HL-60/S4 treated with retinoic acid at 250 ng/mL for 4 days and 3 days (cell line): ENCODE data around the gene CRMP1.
"Not testable (repeated sequence)": the region's sequence is repeated elsewhere in the genome, so short reads cannot be mapped to it uniquely, and the experiment has no call there.

ENCODE experiments used
- in situ Hi-C: fragments of 300-500 bp; cut with MboI; formaldehyde crosslinking; loops from 2 replicates; pipeline ENCODE4 v1.7.0; 2022; ENCODE audit warnings: low sequenced_read_pairs

CRMP1 gene

DNA sequence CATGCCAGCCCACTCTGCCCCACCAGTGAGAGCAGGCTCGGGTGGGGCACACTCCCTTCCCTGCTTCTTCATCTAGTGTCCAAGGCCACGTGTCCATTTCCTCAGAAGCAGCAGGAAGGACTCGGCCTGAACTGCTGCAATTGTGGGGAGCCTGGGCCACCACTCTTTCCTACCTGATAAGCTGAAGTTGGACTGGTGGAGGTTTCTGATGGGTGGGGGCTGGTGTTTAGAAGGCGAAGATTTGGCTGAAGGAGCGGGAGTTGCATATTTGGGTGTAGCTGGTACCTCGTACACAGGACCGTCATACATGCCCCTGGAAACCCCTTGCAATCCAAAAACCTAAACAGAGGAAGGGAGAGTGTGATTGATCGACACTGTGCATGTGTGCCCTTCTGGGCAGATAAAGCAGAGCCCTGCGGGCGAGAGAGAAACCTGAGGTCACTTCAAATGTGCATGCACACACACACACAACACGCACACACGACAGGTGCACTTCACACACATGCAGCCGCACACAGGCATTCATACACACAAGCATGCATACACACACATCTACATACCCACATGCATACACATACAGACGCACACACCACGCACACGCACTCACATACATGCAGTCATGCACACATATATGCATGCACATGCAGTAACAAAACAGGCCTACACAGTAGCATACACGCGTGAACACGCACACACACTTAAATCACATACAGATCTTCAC is 67.4 kb downstream of the CRMP1 start:
- in situ Hi-C loops, result no loop called here

DNA sequence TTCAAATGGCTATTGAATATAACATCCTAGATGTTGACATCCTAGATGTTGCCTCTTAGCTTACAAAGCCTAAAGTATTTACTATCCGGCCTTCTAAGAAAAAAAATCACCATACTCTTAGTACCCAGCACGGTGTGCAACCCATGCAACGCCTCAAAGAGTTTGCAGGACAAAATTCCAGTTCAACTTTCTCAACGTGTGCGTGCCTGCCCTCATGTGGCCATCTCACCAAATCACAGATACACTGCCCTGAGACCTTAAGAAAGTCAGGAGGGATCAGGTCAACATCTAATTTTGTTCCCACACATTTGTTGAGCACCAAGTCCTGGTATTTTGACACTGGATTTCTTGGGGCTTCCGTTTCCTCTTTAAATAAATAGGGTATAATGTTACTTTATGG is 68.3 kb downstream of the CRMP1 start:
- in situ Hi-C loops, result no loop called here

DNA sequence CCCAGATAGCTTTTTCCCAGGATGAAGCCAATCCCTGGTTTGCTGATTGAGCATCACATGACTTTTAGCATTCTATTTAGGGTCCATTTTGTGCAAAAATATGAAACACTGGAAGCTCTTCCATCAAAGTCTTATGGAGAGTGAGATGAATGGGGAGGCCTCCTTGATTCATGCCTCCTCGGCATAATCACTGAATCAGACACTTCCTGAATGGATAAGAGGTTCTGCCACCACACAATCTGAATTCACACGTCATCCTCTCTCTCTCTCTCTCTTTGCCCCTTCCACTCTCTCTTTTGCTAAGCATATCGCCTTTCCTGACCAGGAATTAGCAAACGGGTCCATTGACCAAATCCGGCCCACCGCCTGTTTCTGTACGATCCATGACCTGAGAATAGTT is 68.7 kb downstream of the CRMP1 start:
- in situ Hi-C loops, result no loop called here

- in situ Hi-C loops, result no loop called here
Observed at GRCh38 chr4:5823542-5824211, 69.2 kb downstream of the CRMP1 start.

DNA sequence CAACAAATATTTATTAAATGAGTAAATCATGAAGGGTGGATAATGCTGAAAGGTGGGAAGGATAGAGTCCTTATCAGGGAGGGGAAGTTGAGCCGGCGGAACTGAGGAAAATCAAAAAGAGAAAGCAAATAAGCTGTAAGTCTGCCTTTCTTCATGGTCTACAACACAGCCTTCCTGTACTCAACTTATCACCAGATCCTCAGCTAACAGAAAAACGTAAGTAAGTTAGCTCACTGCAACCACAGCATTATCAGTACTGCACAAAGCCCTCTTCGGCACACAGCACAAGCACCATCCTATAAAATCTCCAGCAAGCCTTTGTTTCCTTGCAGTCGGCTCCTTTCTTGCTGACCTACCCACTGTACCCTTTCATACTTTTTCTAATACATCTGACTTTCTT is 70.3 kb downstream of the CRMP1 start:
- in situ Hi-C loops, result no loop called here

GRCh38 chr4:5821665-5822358 is 71.1 kb downstream of the CRMP1 start:
- in situ Hi-C loops, result no loop called here

GRCh38 chr4:5816851-5817375 is 76.0 kb downstream of the CRMP1 start:
- in situ Hi-C loops, result no loop called here

- in situ Hi-C loops, result no loop called here
Observed at GRCh38 chr4:5816101-5816500, 76.8 kb downstream of the CRMP1 start.

DNA sequence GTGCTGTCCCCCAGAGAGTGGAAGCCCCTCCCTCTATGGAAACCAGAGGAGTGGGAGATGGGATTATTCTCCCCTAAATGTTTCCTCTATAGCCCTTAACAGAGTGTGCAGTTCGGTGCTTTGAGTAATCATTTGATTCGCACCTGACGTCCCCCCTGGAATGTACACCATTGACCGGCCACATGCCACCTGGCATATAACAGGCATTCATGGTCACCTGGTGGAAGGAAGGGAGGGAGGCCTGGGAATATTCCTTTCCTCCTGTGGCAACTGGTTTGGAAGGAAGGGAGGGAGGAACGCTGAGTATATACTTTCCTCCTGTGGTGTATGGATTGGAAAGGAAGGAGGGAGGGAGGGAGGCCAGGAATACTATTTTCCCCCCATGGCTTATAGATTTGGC is 77.2 kb downstream of the CRMP1 start:
- in situ Hi-C loops, result no loop called here

DNA sequence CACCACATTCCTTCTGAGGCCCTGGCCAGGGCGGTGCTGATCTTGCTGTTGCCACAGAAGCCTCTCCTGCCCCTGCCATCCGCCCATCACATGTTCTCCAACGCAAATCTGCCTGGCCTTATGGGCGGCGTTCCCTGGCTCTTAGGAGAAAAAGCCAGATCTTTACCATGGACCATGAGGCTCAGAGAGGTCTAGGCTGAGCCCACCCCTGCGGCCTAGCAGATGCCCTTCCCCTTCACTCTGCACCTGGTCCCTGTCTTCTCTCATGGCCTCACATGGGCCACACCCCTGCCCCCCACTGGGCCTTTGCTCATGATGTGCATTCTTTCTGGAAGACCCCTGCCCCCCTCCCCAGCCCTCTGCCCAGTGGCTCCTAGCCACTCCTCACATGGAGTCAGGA is 78.5 kb downstream of the CRMP1 start:
- in situ Hi-C loops, result no loop called here

- in situ Hi-C loops, result no loop called here
Observed at GRCh38 chr4:5813882-5814255, 79.0 kb downstream of the CRMP1 start.

DNA sequence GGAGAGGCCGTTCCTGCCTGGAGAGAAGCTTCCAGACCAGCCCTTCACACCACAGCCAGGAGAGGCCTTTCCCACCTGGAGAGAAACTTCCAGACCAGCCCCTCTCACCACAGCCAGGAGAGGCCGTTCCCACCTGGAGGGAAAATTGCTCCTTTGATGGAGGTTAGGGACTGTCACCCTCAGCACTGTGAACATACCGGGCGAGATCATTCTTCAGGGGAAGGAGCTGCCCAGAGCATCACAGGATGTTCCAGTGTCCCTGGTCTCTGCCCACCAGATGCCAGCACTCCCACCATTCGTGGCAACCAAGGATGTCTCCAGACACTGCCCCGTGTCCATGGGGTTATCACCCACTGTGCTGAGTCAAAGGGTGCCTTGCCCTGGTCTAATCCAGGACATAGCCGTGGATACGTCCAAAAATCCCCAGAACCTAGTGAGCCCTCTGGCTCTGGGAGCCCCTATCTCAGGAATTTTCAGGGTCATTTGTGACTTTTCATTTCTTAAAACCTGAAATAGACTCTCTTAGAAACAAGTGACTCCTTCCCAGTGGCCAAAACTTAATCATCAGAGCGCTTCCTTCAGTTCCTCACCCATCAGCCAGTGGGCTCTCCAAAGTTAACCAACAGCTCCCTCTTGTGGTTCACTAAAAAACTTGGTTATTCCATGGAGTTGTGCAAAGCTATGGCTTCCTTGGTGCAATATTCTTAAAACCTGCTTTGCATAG is 80.2 kb downstream of the CRMP1 start:
- in situ Hi-C loops, result no loop called here

GRCh38 chr4:5812057-5812456 is 80.8 kb downstream of the CRMP1 start:
- in situ Hi-C loops, result not testable (repeated sequence)

GRCh38 chr4:5810770-5811430 is 82.0 kb downstream of the CRMP1 start:
- in situ Hi-C loops, result no loop called here

GRCh38 chr4:5810151-5810550 is 82.7 kb downstream of the CRMP1 start:
- in situ Hi-C loops, result no loop called here

- in situ Hi-C loops, result no loop called here
Observed at GRCh38 chr4:5809216-5809776, 83.6 kb downstream of the CRMP1 start.

- in situ Hi-C loops, result no loop called here
Observed at GRCh38 chr4:5808081-5808741, 84.7 kb downstream of the CRMP1 start.

- in situ Hi-C loops, result no loop called here
Observed at GRCh38 chr4:5805270-5805669, 87.6 kb downstream of the CRMP1 start.

GRCh38 chr4:5804656-5805055 is 88.2 kb downstream of the CRMP1 start:
- in situ Hi-C loops, result no loop called here

DNA sequence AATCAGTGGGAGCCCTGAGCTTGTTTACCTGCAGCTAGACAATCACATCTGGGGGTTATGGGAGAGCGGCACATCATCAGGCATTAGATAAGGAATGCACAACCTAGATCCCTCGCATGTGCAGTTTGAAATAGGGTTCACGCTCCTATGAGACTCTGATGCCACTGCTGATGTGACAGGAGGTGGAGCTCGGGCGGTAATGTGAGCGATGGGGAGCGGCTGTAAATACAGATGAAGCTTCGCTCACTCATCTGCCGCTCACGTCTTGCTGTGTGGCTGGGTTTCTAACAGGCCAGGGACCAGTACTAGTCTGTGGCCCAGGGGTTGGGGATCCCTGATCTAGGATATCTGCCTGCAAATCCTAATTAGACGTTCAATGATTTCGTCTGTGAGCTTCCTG is 90.3 kb downstream of the CRMP1 start:
- in situ Hi-C loops, result no loop called here
